H1 (cell line): ENCODE results near the gene GPC6.

Experiments
- CHD2 ChIP-seq: IDR thresholded peaks from 2 replicates; pipeline ENCODE4 v1.6.1; 2012; ENCODE audit warnings: low read length, improper control_type of control experiment
- CREB1 ChIP-seq: IDR thresholded peaks from 2 replicates; pipeline ENCODE4 v1.6.1; 2012; ENCODE audit warnings: inconsistent platforms
- CTCF ChIP-seq, 3 experiments: IDR thresholded peaks; 1 replicate in 2 of 3; 2 replicates in 1 of 3; pipeline versions ENCODE4 v1.5.1 to v1.6.1; 2011; ENCODE audit warnings: low read length in 3 of 3, mild to moderate bottlenecking in 3 of 3, inconsistent platforms in 2 of 3, low read depth in 1 of 3, moderate library complexity in 1 of 3; ENCODE audit not compliant: insufficient read depth in 1 of 3; ENCODE audit errors: control extremely low read depth in 1 of 3
- JUN ChIP-seq: IDR thresholded peaks from 2 replicates; pipeline ENCODE4 v1.6.1; 2011; ENCODE audit warnings: low read depth, mild to moderate bottlenecking, improper control_type of control experiment, low read length
- POLR2AphosphoS5 ChIP-seq: IDR thresholded peaks from 2 replicates; pipeline ENCODE4 v1.6.1; 2011; ENCODE audit warnings: low read depth, low read length
- RAD21 ChIP-seq, 2 experiments: IDR thresholded peaks in 1 of 2; conservative IDR thresholded peaks in 1 of 2; 2 replicates each; pipeline ENCODE4 v1.6.1; 2011; ENCODE audit warnings: low read depth in 2 of 2, low read length in 2 of 2, improper control_type of control experiment in 1 of 2, inconsistent platforms in 1 of 2, mild to moderate bottlenecking in 1 of 2, moderate library complexity in 1 of 2
- SP1 ChIP-seq: IDR thresholded peaks from 2 replicates; pipeline ENCODE4 v1.6.1; 2011; ENCODE audit warnings: low read depth, low read length
- TAF1 ChIP-seq: IDR thresholded peaks from 2 replicates; pipeline ENCODE4 v1.6.1; 2011; ENCODE audit warnings: mild to moderate bottlenecking, low read depth, low read length

GRCh38 chr13:94090773-94091480 lies 864.3 kb downstream of the GPC6 start:
- TF ChIP-seq SP1 (no peak), RAD21 (IDR thresholded peaks at IDR 0.05 in 1 of 2, conservative IDR thresholded peaks at IDR 0.05 in 1 of 2; ENCODE audit: low read depth in 2 of 2, low read length in 2 of 2) (no peak), POLR2AphosphoS5 (no peak), CHD2 (no peak), CTCF (IDR thresholded peaks at IDR 0.05; ENCODE audit: control extremely low read depth in 1 of 3, insufficient read depth in 1 of 3, low read depth in 1 of 3, low read length in 3 of 3) (no peak), TAF1 (no peak), CREB1 (no peak), JUN (no peak)
